Measurements from ENCODE around the gene HNRNPA1.

DNA sequence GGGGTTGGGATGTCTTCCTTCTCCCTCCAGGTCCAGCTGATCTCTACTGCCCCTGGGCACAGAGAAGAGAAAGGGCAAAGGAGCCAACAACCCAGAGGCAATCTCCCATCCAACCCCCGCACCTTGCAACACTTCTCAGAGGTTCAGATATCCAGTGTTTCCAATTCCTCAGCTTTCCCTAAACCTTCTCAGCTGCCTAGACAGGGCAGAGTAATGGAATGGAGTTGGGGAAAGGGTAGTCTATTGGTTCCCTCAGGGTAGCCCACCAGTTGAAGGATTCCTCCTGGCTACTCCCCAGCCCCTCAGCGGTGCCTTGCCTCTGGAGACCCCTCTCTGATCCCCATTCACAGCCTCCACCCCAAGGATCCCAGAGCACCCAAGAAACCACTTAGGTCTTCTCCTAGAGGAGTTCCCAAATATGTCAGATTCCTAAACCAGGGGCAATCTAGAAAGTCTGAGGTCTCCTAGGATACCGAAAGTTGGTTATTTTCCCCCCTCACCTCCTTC is 19.8 kb downstream of the HNRNPA1 start:
- TF ChIP-seq, protein P1, sequence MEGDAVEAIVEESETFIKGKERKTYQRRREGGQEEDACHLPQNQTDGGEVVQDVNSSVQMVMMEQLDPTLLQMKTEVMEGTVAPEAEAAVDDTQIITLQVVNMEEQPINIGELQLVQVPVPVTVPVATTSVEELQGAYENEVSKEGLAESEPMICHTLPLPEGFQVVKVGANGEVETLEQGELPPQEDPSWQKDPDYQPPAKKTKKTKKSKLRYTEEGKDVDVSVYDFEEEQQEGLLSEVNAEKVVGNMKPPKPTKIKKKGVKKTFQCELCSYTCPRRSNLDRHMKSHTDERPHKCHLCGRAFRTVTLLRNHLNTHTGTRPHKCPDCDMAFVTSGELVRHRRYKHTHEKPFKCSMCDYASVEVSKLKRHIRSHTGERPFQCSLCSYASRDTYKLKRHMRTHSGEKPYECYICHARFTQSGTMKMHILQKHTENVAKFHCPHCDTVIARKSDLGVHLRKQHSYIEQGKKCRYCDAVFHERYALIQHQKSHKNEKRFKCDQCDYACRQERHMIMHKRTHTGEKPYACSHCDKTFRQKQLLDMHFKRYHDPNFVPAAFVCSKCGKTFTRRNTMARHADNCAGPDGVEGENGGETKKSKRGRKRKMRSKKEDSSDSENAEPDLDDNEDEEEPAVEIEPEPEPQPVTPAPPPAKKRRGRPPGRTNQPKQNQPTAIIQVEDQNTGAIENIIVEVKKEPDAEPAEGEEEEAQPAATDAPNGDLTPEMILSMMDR (conservative IDR thresholded peaks at IDR 0.05; ENCODE audit: low read depth, low read length): no peak
- TF ChIP-seq POLR2A (IDR thresholded peaks at IDR 0.05; ENCODE audit: low read depth, low read length) (no peak), CEBPB (IDR thresholded peaks at IDR 0.05; ENCODE audit: low read depth, low read length) (no peak), SMC3 (IDR thresholded peaks at IDR 0.05; ENCODE audit: low read depth, low read length) (no peak), MAFK (IDR thresholded peaks at IDR 0.05; ENCODE audit: low read depth, low read length) (no peak), MXI1 (IDR thresholded peaks at IDR 0.05; ENCODE audit: borderline replicate concordance, low read depth, low read length) (no peak), FOS (IDR thresholded peaks at IDR 0.05; ENCODE audit: low read depth, low read length) (no peak), RAD21 (IDR thresholded peaks at IDR 0.05; ENCODE audit: low read length) (no peak), MAZ (IDR thresholded peaks at IDR 0.05; ENCODE audit: borderline replicate concordance, low read depth, low read length) (no peak)
- TF ChIP-seq, protein P2, sequence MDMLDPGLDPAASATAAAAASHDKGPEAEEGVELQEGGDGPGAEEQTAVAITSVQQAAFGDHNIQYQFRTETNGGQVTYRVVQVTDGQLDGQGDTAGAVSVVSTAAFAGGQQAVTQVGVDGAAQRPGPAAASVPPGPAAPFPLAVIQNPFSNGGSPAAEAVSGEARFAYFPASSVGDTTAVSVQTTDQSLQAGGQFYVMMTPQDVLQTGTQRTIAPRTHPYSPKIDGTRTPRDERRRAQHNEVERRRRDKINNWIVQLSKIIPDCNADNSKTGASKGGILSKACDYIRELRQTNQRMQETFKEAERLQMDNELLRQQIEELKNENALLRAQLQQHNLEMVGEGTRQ (IDR thresholded peaks at IDR 0.05; ENCODE audit: low read depth, low read length): no peak
- TF ChIP-seq, protein P3, sequence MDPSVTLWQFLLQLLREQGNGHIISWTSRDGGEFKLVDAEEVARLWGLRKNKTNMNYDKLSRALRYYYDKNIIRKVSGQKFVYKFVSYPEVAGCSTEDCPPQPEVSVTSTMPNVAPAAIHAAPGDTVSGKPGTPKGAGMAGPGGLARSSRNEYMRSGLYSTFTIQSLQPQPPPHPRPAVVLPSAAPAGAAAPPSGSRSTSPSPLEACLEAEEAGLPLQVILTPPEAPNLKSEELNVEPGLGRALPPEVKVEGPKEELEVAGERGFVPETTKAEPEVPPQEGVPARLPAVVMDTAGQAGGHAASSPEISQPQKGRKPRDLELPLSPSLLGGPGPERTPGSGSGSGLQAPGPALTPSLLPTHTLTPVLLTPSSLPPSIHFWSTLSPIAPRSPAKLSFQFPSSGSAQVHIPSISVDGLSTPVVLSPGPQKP (IDR thresholded peaks at IDR 0.05; ENCODE audit: borderline replicate concordance, low read depth, low read length): no peak

Data from IMR-90 (cell line).